Esophagus squamous epithelium (tissue), 5 donors: ENCODE results near the gene KRT7. TPM values are rescaled to one million over a fixed set of nuclear protein-coding genes. Genes with fewer than 3 reads are reported as not detected.
A peak's percentile ranks its signal among the peaks of the same experiment; 100 is the strongest.

Source experiments
- DNase-seq: peaks from one replicate; lab custom pipeline; 2025; lab: John Stamatoyannopoulos, UW
- H3K27ac ChIP-seq, 4 donors: fragments of 200-600 bp; sonication (generic); one replicate each; pipeline ENCODE4 v1.5.1; 2016 to 2019; ENCODE audit warnings: mild to moderate bottlenecking in 1 of 4
- H3K27me3 ChIP-seq, 4 donors: fragments of 200-600 bp; sonication (generic); 1 replicate in 3 of 4; 2 replicates in 1 of 4; pipeline versions ENCODE4 v1.5.1 to v1.6.0; 2017 to 2021; ENCODE audit warnings: antibody characterized with exemption in 1 of 4
- H3K36me3 ChIP-seq, 3 donors: fragments of 200-600 bp; sonication (generic); one replicate each; pipeline ENCODE4 v1.5.1; 2016 to 2019
- H3K4me1 ChIP-seq, 3 donors: fragments of 200-600 bp; sonication (generic); one replicate each; pipeline ENCODE4 v1.5.1; 2017 to 2019
- H3K4me3 ChIP-seq, 4 donors: fragments of 200-600 bp; sonication (generic); 1 replicate in 3 of 4; 2 replicates in 1 of 4; pipeline ENCODE4 v1.5.1; 2016 to 2019; ENCODE audit warnings: mild to moderate bottlenecking in 2 of 4, moderate library complexity in 1 of 4
- H3K9me3 ChIP-seq, 3 donors: fragments of 200-600 bp; sonication (generic); one replicate each; pipeline ENCODE4 v1.5.1; 2016 to 2019
- POLR2A ChIP-seq, 4 donors: fragments of 450-650 bp; IDR thresholded peaks; one replicate each; pipeline ENCODE4 v1.6.1; 2017; ENCODE audit warnings: antibody characterized with exemption in 4 of 4, mild to moderate bottlenecking in 4 of 4, moderate library complexity in 3 of 4
- WGBS, 2 donors: methylation state at CpG; one replicate each; pipeline ENCODE4 v1.1.5; 2018; 5-methylcytosine and 5-hydroxymethylcytosine counted together
- intact Hi-C: fragments of 100-400 bp; cut with DNase I; formaldehyde crosslinking; loops from one replicate; pipeline ENCODE4 v1.15.0; 2022
- total RNA-seq, 4 donors: library from RNA; depleted of rRNA; stranded (reverse); fragments of >200 nt; gene quantifications; one replicate each; pipeline ENCODE4 v1.1.0, GENCODE V29; 2016
- TF ChIP-seq, protein P1 (sequence below), 6 experiments: fragments of 450-650 bp in 4 of 6; fragments of 200-600 bp in 2 of 6; sonication (generic) in 2 of 6; IDR thresholded peaks; one replicate each; pipeline ENCODE4 v1.5.1; 2016 to 2019; ENCODE audit warnings: antibody characterized with exemption in 6 of 6, mild to moderate bottlenecking in 4 of 6, moderate library complexity in 4 of 6
- donor health status: DM: yes; HTN: yes; CAD: no.

KRT7 gene
- total RNA-seq, 4 donors from 2014 or later, result 18.7 to 118 (median 64.4) TPM

DNA sequence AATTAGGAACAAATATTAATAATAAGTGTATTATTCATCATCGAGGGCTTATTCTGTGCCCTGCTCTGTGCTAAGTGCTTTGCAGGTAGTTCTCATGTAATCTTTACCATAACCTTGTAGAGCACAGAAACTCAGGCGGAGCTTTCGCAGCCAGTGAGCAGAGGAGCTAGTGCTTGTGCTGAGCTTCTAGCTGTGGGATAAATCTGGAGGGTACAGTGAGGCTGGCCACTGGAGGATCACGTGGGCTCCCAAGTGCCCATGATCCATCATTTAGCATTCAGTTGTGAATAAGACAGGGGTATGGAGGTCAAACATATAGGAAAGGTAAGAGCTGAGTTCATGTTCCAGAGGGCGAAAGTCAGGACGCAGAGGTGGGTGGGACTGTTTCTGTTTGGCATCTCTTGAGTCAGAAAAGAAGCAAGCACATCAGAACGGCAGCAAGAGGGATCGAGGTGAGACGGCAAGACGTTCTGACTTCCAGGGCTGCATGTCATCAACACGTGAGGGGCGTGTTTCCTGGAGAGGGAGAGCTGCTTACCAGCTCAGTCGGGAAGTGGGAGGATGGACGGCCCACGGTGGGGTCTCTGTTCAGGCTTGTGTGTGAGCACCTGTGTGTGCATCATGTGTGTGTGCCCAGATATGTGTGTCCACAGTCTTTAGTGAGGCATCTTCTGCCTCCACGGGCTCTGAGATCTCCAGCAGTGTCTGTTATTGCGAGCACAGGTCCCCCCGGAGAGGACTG, 24.4 kb upstream of the KRT7 start:
- DNase-seq, result no peak
- Histone ChIP-seq H3K36me3 (no peaks in the 10 kb centered on the region), H3K27ac (peak overlapping the region in 3 of 4 donors; percentile 48 to 74 (median 48)), H3K4me3 (no peak overlapping the region), H3K27me3 (peaks cover 0 to 11% (median 0%) of the 10 kb centered on the region in 4 donors), H3K4me1 (peaks cover 23 to 65% (median 26%) of the 10 kb centered on the region in 3 donors), H3K9me3 (no peaks in the 10 kb centered on the region)
- WGBS, 2 donors, result 31 to 44% methylated on average over 18 of the region's 18 CpGs
- no peak for TF ChIP-seq POLR2A (IDR thresholded peaks at IDR 0.05)
- TF ChIP-seq, protein P1, sequence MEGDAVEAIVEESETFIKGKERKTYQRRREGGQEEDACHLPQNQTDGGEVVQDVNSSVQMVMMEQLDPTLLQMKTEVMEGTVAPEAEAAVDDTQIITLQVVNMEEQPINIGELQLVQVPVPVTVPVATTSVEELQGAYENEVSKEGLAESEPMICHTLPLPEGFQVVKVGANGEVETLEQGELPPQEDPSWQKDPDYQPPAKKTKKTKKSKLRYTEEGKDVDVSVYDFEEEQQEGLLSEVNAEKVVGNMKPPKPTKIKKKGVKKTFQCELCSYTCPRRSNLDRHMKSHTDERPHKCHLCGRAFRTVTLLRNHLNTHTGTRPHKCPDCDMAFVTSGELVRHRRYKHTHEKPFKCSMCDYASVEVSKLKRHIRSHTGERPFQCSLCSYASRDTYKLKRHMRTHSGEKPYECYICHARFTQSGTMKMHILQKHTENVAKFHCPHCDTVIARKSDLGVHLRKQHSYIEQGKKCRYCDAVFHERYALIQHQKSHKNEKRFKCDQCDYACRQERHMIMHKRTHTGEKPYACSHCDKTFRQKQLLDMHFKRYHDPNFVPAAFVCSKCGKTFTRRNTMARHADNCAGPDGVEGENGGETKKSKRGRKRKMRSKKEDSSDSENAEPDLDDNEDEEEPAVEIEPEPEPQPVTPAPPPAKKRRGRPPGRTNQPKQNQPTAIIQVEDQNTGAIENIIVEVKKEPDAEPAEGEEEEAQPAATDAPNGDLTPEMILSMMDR (IDR thresholded peaks at IDR 0.05), result no peak
- intact Hi-C loops, result no loop called here

DNA sequence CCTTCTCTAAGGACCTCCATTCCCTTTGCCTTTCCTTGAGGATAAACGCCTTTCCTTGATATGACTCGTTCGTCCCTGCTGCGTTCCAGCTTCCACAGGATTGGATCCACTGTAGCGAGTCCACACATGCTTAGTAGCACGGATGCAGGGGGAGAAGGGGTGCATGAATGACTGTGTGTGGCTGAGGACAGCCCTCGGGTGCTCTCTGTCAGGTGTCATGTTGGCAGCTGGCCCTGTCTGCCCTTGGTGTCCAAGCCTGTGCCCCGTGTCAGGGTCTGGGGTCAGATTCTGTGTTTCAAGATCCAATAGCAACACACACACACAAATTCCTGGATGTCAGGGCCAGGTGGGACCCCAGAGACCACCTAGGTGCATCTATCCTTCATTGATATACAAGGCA, 23.7 kb upstream of the KRT7 start:
- peak overlapping the region in 2 of 4 donors; percentile 48 to 74 for H3K27ac ChIP-seq
- H3K4me1 ChIP-seq, result peaks cover 26 to 67% (median 28%) of the 10 kb centered on the region in 3 donors
- intact Hi-C loops, result no loop called here
- no peaks in the 10 kb centered on the region for H3K36me3 ChIP-seq
- TF ChIP-seq POLR2A (IDR thresholded peaks at IDR 0.05), result no peak
- TF ChIP-seq, protein P1 (IDR thresholded peaks at IDR 0.05), result no peak
- H3K4me3 ChIP-seq, result no peak overlapping the region
- no peaks in the 10 kb centered on the region for H3K9me3 ChIP-seq
- 18 to 38% methylated on average over 4 to 5 of the region's 8 CpGs for WGBS, 2 donors
- peaks cover 0 to 10% (median 0%) of the 10 kb centered on the region in 4 donors for H3K27me3 ChIP-seq
- DNase-seq, result no peak

- Histone ChIP-seq H3K36me3 (no peaks in the 10 kb centered on the region), H3K4me1 (peaks cover 26 to 77% (median 28%) of the 10 kb centered on the region in 3 donors), H3K9me3 (no peaks in the 10 kb centered on the region), H3K4me3 (no peak overlapping the region), H3K27me3 (peaks cover 0 to 12% (median 0%) of the 10 kb centered on the region in 4 donors), H3K27ac (peak overlapping the region; percentile 35 to 44 (median 37))
- no peak for DNase-seq
- TF ChIP-seq, protein P1 (IDR thresholded peaks at IDR 0.05), result no peak
- TF ChIP-seq POLR2A (IDR thresholded peaks at IDR 0.05), result no peak
- intact Hi-C loops, result no loop called here
- 45 to 52% methylated on average over 6 to 7 of the region's 7 CpGs for WGBS, 2 donors
These were observed 22.7 kb upstream of the KRT7 start for GRCh38 chr12:52210186-52210924.

DNA sequence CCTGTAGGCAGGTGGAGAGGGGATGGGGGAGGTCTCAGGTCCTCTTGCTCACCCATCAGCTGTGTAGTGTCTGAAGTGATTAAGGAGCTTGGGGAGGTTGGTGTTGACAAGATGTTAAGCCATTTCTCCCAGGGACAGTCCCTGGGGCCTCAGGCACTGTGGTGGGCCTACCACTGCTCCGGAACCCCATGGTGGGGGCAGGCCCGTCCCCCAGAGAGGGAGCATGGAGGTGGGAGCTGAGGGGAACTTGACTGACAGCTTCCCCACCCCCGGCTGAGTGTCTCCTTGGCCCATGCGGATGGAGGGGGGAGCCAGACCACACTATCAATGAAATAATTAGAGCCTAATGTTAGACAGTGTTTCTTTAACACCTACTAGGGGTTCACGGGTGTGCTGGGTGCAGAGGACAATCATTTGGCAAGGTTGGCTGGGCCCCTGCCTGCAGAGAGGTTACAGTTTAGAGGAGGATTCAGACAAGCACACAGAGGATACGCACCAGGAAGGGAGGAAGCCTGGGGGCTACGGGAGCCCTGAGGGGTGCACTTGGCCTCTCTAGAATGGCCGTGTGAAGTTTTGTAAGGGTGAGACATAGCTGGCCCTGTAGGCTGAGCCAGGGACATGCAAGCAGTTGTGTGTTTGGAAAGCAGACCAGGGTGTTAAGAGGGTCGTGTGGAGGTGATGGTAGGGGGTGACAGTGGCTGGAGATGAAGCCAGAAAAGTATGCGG, 22.0 kb upstream of the KRT7 start:
- no peak for DNase-seq
- H3K4me3 ChIP-seq, result no peak overlapping the region
- intact Hi-C loops, result no loop called here
- WGBS, 2 donors, result 71 to 81% methylated on average over 5 to 8 of the region's 10 CpGs
- no peaks in the 10 kb centered on the region for H3K36me3 ChIP-seq
- TF ChIP-seq POLR2A (IDR thresholded peaks at IDR 0.05), result no peak
- TF ChIP-seq, protein P1 (IDR thresholded peaks at IDR 0.05), result no peak
- peaks cover 0 to 12% (median 0%) of the 10 kb centered on the region in 4 donors for H3K27me3 ChIP-seq
- no peaks in the 10 kb centered on the region for H3K9me3 ChIP-seq
- H3K27ac ChIP-seq, result peak overlapping the region; percentile 35 to 44 (median 37)
- peaks cover 28 to 85% (median 33%) of the 10 kb centered on the region in 3 donors for H3K4me1 ChIP-seq
